Endothelial cell of hepatic sinusoid (primary cell): ENCODE measurements around the gene CYP3A5.
"Not testable (repeated sequence)": the region's sequence is repeated elsewhere in the genome, so short reads cannot be mapped to it uniquely, and the experiment has no call there.

Experiments
- in situ Hi-C: cut with HindIII; loops from 2 replicates; pipeline ENCODE4 v1.10.0; 2017; ENCODE audit warnings: low sequenced_read_pairs

The CYP3A5 gene

GRCh38 chr7:99685871-99686608, 6.2 kb upstream of the CYP3A5 start:
- in situ Hi-C loops = not testable (repeated sequence)

- in situ Hi-C loops = no loop called here
Observed at GRCh38 chr7:99685129-99685758, 5.4 kb upstream of the CYP3A5 start.

GRCh38 chr7:99679032-99679399, 780 bp downstream of the CYP3A5 start:
- in situ Hi-C loops = no loop called here

GRCh38 chr7:99677648-99678045, 2.1 kb downstream of the CYP3A5 start:
- in situ Hi-C loops = no loop called here

GRCh38 chr7:99677013-99677647, 2.7 kb downstream of the CYP3A5 start:
- in situ Hi-C loops = no loop called here

GRCh38 chr7:99674995-99675742, 4.6 kb downstream of the CYP3A5 start:
- in situ Hi-C loops = no loop called here

GRCh38 chr7:99672573-99672972, 7.2 kb downstream of the CYP3A5 start:
- in situ Hi-C loops = no loop called here

- in situ Hi-C loops = no loop called here
Observed at GRCh38 chr7:99669782-99670181, 10.0 kb downstream of the CYP3A5 start.

GRCh38 chr7:99668541-99668940, 11.3 kb downstream of the CYP3A5 start:
- in situ Hi-C loops = no loop called here

- in situ Hi-C loops = no loop called here
Observed at GRCh38 chr7:99667179-99667578, 12.6 kb downstream of the CYP3A5 start.

- in situ Hi-C loops = no loop called here
Observed at GRCh38 chr7:99666013-99666395, 13.8 kb downstream of the CYP3A5 start.

- in situ Hi-C loops = no loop called here
Observed at GRCh38 chr7:99665312-99666012, 14.3 kb downstream of the CYP3A5 start.

GRCh38 chr7:99657879-99658278, 21.9 kb downstream of the CYP3A5 start:
- in situ Hi-C loops = not testable (repeated sequence)

GRCh38 chr7:99654626-99655025, 25.2 kb downstream of the CYP3A5 start:
- in situ Hi-C loops = not testable (repeated sequence)

- in situ Hi-C loops = no loop called here
Observed at GRCh38 chr7:99653754-99654153, 26.0 kb downstream of the CYP3A5 start.

- in situ Hi-C loops = not testable (repeated sequence)
Observed at GRCh38 chr7:99653269-99653668, 26.5 kb downstream of the CYP3A5 start.

GRCh38 chr7:99652671-99653070, 27.1 kb downstream of the CYP3A5 start:
- in situ Hi-C loops = no loop called here

- in situ Hi-C loops = no loop called here
Observed at GRCh38 chr7:99651290-99651689, 28.5 kb downstream of the CYP3A5 start.

GRCh38 chr7:99648843-99649242, 31.0 kb downstream of the CYP3A5 start:
- in situ Hi-C loops = no loop called here

GRCh38 chr7:99645590-99645989, 34.2 kb downstream of the CYP3A5 start:
- in situ Hi-C loops = no loop called here

- in situ Hi-C loops = no loop called here
Observed at GRCh38 chr7:99644431-99644830, 35.4 kb downstream of the CYP3A5 start.
